SK-N-SH treated with all-trans-retinoic acid at 6 μM for 48 hours (cell line): ENCODE measurements around the gene CLDN15.

ENCODE experiments used
- ATAC-seq: fragments of 200-7000 bp; cut with Tn5 transposase; 3 replicates; pipeline ENCODE4 v1.9.1; 2020; ENCODE audit warnings: mild to moderate bottlenecking, moderate library complexity
- ARNTL ChIP-seq: fragments of 450-650 bp; formaldehyde crosslinking; IDR thresholded peaks from 2 replicates; pipeline ENCODE4 v1.5.0; 2020; ENCODE audit warnings: low read depth, mild to moderate bottlenecking, moderate library complexity, borderline replicate concordance
- CSDC2 ChIP-seq: fragments of 250-450 bp; sonication (Bioruptor Pico); IDR thresholded peaks from 2 replicates; pipeline ENCODE4 v1.5.0; 2020; ENCODE audit warnings: mild to moderate bottlenecking, moderate library complexity
- CSRNP3 ChIP-seq: fragments of 250-450 bp; sonication (Bioruptor Pico); IDR thresholded peaks from 2 replicates; pipeline ENCODE4 v1.5.1; 2021; ENCODE audit warnings: mild to moderate bottlenecking, moderate library complexity
- ESRRG ChIP-seq: fragments of 250-450 bp; sonication (Bioruptor Pico); IDR thresholded peaks from 2 replicates; pipeline ENCODE4 v1.6.1; 2021; ENCODE audit warnings: mild to moderate bottlenecking
- GLIS3 ChIP-seq: fragments of 250-450 bp; sonication (Bioruptor Pico); IDR thresholded peaks from 2 replicates; pipeline ENCODE4 v1.5.0; 2020; ENCODE audit warnings: mild to moderate bottlenecking, moderate library complexity
- ISL1 ChIP-seq: fragments of 250-450 bp; sonication (Bioruptor Pico); IDR thresholded peaks from 2 replicates; pipeline ENCODE4 v2.1.2; 2022; ENCODE audit warnings: mild to moderate bottlenecking, moderate library complexity
- OSR1 ChIP-seq: fragments of 250-450 bp; sonication (Bioruptor Pico); IDR thresholded peaks from 2 replicates; pipeline ENCODE4 v1.8.0; 2022; ENCODE audit warnings: moderate library complexity, mild to moderate bottlenecking, inconsistent platforms
- PATZ1 ChIP-seq: fragments of 250-450 bp; sonication (Bioruptor Pico); IDR thresholded peaks from 2 replicates; pipeline ENCODE4 v1.8.0; 2020; ENCODE audit warnings: mild to moderate bottlenecking, moderate library complexity, borderline replicate concordance
- POU6F1 ChIP-seq: fragments of 250-450 bp; sonication (Bioruptor Pico); IDR thresholded peaks from 2 replicates; pipeline ENCODE4 v1.8.0; 2021; ENCODE audit warnings: low read depth, mild to moderate bottlenecking, moderate library complexity, borderline replicate concordance
- PPARA ChIP-seq: fragments of 250-450 bp; sonication (Bioruptor Pico); IDR thresholded peaks from 2 replicates; pipeline ENCODE4 v1.5.0; 2020; ENCODE audit warnings: mild to moderate bottlenecking, borderline replicate concordance
- SNAI2 ChIP-seq: fragments of 250-450 bp; sonication (Bioruptor Pico); IDR thresholded peaks from 2 replicates; pipeline ENCODE4 v1.5.0; 2020; ENCODE audit warnings: mild to moderate bottlenecking, moderate library complexity
- TCF4 ChIP-seq: fragments of 250-450 bp; sonication (Bioruptor Pico); IDR thresholded peaks from 2 replicates; pipeline ENCODE4 v1.8.0; 2021; ENCODE audit warnings: mild to moderate bottlenecking, moderate library complexity, borderline replicate concordance
- TOX ChIP-seq: fragments of 250-450 bp; sonication (Bioruptor Pico); IDR thresholded peaks from 2 replicates; pipeline ENCODE4 v1.8.0; 2021; ENCODE audit warnings: mild to moderate bottlenecking, moderate library complexity, borderline replicate concordance
- TSHZ2 ChIP-seq: fragments of 250-450 bp; sonication (Bioruptor Pico); IDR thresholded peaks from 2 replicates; pipeline ENCODE4 v1.5.0; 2020; ENCODE audit warnings: mild to moderate bottlenecking, moderate library complexity
- ZC3H10 ChIP-seq: fragments of 250-450 bp; sonication (Bioruptor Pico); IDR thresholded peaks from 2 replicates; pipeline ENCODE4 v1.5.1; 2021; ENCODE audit warnings: mild to moderate bottlenecking, moderate library complexity
- ZFP30 ChIP-seq: fragments of 450-650 bp; formaldehyde crosslinking; IDR thresholded peaks from 2 replicates; pipeline ENCODE4 v1.5.0; 2022; ENCODE audit warnings: mild to moderate bottlenecking, moderate library complexity
- ZNF565 ChIP-seq: fragments of 450-650 bp; formaldehyde crosslinking; conservative IDR thresholded peaks from 2 replicates; pipeline ENCODE4 v1.5.0; 2020; ENCODE audit warnings: low read depth, mild to moderate bottlenecking, moderate library complexity
- ZNF70 ChIP-seq: fragments of 450-650 bp; formaldehyde crosslinking; IDR thresholded peaks from 2 replicates; pipeline ENCODE4 v1.5.0; 2020; ENCODE audit warnings: mild to moderate bottlenecking, moderate library complexity
- ZNF8 ChIP-seq: fragments of 450-650 bp; formaldehyde crosslinking; IDR thresholded peaks from 2 replicates; pipeline ENCODE4 v1.5.0; 2020; ENCODE audit warnings: mild to moderate bottlenecking, moderate library complexity

CLDN15 gene

GRCh38 chr7:101211501-101211900 is 26.1 kb downstream of the CLDN15 start:
- TF ChIP-seq OSR1 (CRISPR knock-in tag) (no peak), ESRRG (CRISPR knock-in tag) (no peak), ZNF565 (no peak), PPARA (CRISPR knock-in tag) (no peak), CSDC2 (no peak), CSRNP3 (no peak), TSHZ2 (CRISPR knock-in tag) (no peak), ZNF8 (CRISPR knock-in tag) (no peak), ISL1 (CRISPR knock-in tag) (no peak), TCF4 (no peak), TOX (CRISPR knock-in tag) (no peak), PATZ1 (CRISPR knock-in tag) (no peak)
- ATAC-seq: no peak

- TF ChIP-seq CSDC2: no peak
- no peak for ATAC-seq
Measured at GRCh38 chr7:101210143-101210542, 27.5 kb downstream of the CLDN15 start.

GRCh38 chr7:101208794-101209193 is 28.8 kb downstream of the CLDN15 start:
- TF ChIP-seq ZFP30 (no peak), SNAI2 (CRISPR knock-in tag) (no peak), ZNF70 (no peak), POU6F1 (no peak), CSRNP3 (no peak), ISL1 (CRISPR knock-in tag) (no peak)
- ATAC-seq: no peak

GRCh38 chr7:101207459-101207858 is 30.1 kb downstream of the CLDN15 start:
- no peak for ATAC-seq
- TF ChIP-seq PATZ1 (CRISPR knock-in tag): no peak
- TF ChIP-seq GLIS3 (CRISPR knock-in tag): no peak
- TF ChIP-seq OSR1 (CRISPR knock-in tag): no peak
- TF ChIP-seq ARNTL (CRISPR knock-in tag): no peak
- TF ChIP-seq ZC3H10 (CRISPR knock-in tag): no peak
